ENCODE data around the gene ITGA6.

The ITGA6 gene

DNA sequence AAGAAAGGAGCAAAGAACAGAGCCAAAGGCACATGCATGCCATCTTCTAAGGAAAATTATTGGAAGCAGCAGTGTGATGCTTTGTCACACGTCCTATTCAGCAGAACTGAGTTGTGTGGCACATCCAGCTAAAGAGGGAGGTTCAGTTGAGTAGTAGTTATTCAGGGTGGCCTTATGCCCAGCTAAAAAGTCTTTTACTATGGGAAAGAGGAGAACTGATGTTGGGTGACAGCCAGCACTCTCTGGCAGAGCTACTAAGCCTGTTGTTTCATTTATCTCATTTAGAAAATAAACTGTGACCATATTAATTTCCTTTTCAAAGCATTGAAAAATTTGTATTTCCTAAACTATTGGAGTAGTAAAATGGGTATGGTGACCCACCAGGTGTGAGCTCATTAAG, 18.5 kb downstream of the ITGA6 start:
- no peak for DNase-seq

DNA sequence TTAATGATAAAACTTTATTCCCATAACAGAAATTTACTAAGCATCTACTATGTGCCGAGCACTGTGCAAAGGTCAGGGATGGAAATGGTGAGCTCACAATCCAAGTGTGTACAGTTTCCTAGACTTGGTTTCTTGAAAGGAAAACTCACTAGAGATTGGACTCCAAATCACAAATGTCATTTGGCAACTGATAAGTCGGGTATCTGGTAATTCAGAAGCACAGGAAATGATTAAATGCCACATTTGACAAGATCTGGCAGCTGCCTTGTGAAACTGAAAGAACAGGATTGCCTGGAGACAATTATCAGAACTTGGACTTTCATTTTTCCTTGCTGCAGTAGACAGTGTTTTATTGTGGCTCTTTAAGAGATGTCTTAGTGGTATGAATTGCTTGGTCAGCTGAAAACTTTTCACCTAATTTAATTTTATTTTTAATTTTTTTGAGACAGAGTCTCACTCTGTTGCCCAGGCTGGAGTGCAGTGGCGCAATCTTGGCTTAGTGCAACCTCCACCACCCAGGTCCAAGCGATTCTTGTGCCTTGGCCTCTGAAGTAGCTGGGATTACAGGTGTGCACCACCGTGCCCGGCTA, 19.2 kb downstream of the ITGA6 start:
- DNase-seq: no peak

DNA sequence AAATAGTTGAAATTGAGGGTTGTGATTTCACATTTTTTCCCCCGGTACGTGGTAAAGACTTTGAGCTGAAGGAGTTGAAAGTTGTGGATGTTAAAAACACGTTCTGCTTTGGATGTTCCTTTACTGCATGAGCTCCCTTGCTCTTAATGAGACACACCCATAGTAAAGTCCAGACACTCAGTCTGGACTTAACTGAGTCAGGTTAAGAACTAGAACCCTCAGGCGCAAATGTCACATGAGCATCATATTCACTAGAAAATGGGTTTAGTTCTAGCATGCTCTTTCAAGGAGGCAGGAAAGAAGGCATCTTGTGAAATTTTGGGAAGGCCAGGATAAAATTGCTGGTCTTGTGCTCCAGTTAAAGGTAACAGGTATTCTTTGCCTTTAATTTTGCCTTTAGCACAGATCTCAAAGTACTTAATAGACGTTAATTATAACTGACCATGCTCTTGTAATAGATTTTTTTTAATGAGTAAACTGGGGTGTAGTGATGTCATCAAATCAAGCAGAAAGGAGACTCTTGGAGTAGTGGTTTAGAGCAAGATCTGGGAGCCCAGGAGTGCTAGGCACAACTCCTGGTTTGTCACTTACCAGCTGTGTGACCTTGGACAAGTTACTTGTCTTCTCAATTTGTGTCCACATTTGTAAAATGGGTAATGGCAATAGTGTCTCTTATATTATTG, 20.6 kb downstream of the ITGA6 start:
- no peak for DNase-seq

DNA sequence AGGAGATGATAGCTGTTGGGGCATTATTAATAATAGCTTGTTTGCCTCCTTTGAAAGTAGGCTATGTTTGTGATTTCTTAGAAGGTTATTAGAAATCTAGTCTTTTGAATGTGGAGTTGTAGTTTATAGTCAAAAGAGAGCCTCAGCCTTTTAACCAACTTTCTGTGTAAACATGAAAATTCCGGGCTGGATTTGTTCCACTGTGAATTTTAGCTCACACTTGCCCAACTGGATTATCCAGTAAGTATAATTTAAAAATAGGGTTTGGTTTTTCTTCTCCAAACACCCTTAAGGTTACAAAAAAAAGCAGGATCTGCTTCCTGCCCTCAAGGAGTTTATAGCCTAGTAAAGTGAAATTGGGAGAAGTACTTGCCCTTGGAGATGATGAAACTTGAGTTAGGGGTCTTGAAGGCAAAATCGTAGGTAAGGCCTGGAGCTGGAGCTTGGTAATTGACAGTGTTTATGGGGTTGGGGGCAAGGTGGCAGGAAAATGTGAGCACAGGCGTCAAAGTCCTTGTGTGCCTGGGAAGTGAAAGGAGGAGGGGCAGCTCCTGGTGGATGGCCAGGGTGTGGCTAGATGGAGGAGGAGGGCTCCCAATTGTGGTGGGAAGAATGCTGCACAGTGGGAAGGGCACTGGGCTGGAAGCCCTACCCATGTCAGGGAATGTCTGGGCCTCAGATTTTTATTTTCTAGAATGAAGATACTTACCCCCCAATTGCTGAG, 21.3 kb downstream of the ITGA6 start:
- no peak for DNase-seq

DNA sequence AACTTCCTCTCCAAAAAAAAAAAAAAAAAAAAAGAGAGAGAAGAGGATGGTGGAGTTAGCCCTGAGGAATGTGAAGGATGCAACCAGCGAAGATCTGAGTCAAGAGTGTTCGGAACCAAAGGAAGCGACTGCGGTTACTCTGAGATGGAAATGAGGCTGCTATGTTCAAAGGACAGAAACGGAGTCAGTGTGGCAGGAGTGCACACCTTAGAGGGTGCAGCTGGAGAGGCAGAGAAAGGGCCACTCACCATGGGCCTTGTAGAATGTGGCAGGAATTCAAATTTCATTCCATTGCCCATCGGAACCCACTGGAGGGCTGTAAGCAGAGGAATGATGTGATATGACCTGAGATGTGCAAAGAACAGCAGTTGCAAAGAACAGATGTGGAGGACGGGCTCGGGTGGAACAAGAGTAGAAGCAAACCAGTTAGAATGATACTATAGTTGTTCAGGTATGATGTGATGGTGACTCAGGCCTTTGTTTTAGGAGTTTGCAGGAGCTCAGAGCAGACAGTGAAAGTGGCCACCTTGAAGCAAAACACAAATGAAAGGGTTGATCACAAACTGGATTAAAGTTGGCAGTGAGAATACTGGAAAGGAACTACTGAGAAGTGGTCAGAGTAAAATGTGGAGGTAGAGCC, 22.6 kb downstream of the ITGA6 start:
- no peak for DNase-seq

DNA sequence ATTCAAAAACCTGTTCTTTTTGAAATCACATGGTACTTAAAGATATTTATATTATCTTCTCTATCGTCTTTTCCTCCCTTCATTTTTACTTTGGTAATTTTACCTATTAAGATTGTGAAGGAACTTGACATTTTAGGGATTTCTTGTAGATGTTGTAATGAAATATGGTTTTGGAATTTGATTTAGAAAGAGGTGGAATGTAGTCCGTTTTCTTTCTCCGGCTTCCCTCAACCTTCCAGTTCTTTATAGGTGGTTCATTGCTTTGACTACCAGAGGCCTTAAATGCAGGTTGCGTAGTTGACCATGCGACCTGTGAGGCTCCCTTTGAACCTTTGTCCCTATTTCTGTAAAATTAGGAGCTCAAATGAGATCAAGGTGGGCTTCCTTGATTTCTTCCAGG, 24.5 kb downstream of the ITGA6 start:
- DNase-seq: no peak

DNA sequence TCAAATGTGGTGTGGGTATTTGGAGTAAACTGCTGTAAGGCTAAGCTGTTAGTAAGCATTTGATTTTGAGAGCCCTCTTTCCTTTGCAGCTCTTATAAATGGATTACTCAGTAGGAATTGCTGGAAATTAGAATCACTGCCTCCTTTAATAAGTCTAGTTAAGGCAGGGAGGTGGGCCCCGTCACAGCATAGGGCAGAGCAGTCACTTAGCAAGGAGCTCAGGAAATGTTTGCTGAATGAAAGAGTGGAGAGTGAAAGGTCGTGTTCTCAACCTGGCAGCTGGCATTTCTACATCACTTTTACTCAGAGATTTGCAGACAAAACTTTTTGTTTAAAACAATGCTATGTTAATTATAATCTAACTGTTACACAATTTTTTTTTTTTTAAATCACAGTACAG, 25.5 kb downstream of the ITGA6 start:
- DNase-seq: no peak

DNA sequence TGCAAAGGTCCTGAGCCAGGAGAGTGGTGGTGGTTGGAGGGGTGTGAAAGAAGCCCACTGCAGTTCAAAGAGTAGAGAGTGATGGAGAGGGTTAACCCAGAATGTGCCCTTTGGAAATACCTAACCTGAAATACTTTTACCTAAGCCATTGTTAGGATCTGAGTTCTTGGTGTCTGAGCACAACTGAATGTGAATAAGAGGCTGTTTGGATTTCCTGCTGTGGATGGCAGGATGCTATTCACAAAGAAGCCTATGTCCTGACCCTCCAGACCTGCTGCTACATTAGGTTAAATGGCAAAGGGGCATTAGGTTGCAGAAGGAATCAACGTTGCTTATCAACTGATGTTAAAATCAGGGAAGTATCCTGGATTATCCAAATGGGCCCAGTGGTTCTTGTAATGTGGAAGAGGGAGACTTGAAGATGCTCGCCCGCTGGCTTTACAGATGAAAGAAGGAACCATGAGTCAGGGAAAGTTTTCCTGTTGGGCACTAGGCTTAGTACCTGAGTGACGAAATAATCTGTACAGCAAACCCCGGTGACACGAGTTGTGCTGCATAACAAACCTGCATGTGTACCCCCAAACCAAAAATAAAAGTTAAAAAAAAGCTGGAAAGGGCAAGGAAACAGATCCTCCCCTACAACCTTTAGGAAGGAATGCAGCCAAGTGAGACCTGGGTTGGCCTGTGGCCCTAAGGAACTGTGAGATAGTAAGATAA, 27.2 kb downstream of the ITGA6 start:
- DNase-seq: no peak

DNA sequence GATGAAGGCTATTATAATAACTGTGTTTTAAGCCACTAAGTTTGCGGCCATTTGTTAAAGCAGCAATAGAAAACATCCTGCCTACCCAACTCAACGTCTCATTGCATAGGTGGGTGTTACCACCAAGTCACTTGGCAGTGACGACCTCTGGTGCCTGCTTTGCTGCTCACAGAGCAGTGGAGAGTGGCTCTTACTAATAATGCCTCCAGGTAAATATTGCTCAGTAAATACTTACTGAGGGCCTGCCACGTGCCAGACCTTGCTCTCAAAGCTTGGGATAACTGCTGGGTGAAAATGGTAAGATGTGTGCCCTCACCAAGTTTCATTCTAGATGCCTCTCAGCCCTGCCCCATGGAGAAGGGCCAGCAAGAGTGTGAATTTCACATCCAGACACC, 27.7 kb downstream of the ITGA6 start:
- no peak for DNase-seq

DNA sequence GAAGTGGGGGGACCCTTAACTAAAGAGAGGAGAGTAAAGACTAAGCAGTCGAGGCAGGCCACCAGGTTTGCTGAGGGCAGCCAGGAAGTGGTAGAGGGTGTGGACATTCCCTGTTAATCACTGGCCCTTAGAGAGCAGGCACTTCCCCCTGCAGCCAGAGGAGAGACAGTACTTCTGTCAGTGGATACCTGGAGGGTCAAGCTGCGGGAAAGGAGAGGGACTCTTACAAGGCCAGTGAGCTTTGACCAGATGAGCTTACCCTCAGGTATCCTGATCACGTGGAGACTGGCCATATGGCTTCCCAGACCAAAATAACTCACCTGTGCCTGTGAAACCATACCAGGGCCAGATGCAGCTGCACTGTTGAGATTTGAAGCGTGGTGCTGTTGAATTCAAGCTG, 28.6 kb downstream of the ITGA6 start:
- no peak for DNase-seq

DNA sequence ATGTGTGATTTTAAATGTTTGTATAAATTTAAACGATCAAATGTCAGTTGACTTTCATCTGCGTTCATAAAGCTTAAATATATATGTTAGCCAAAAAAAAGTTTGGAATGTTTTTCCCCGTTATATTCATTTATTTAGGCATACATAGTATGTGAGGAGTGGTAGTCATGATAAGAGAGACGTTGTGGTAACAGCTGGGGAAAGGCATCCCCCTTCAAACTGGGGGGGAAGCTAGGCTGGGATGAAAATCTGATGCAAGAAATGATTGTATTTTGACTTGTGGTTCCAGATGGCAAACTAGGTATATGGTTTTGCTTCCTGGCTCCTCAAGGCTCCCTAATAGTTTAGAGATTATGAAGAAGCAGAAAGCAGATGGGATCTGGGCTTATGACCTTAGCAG, 30.1 kb downstream of the ITGA6 start:
- no peak for DNase-seq

DNA sequence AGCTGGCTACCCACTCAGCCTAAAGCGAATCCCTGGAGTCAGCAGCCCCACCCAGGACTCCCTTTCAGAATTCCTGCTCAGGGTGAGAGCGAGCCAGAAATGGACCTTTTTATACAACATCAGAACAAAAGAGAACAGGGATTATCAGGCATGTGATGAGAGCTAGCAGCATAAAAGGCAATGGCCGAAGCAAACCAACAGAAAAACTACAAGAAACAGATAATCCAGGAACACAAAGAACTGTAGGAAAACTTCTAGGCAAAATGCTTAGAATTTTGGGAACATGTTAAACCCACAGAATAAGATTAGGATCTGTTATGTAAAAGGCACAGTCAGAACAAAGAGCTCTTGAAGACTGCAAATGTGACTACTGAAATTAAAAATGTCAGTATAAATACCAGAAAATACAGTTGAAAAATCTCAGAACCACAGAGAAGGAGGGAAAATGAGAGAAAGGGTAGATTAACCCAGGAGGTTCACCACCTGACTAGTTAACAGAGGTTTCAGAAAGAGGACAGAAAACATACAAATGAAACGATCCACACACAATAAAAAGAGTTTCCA, 31.3 kb downstream of the ITGA6 start:
- DNase-seq: no peak

DNA sequence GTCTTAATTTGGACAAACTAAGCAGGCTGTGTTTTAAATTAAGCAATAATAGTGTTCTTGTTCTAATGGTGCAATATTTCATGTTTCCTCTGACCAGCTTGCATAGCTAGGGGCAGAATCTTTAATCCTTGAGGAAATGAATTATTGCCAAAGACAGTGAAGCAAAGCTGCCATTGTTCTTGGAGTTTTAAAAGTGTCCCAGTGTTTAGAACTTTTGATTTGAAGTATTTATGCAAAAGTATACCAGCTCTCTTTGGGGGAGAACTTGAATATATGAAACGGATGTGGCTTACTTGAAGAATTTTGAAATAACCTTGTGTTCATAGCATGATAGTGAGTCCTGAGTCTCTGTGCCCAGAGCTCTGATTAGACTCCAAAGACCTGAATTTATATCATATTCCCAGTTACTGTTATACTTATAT, 33.4 kb downstream of the ITGA6 start:
- no peak for DNase-seq

DNA sequence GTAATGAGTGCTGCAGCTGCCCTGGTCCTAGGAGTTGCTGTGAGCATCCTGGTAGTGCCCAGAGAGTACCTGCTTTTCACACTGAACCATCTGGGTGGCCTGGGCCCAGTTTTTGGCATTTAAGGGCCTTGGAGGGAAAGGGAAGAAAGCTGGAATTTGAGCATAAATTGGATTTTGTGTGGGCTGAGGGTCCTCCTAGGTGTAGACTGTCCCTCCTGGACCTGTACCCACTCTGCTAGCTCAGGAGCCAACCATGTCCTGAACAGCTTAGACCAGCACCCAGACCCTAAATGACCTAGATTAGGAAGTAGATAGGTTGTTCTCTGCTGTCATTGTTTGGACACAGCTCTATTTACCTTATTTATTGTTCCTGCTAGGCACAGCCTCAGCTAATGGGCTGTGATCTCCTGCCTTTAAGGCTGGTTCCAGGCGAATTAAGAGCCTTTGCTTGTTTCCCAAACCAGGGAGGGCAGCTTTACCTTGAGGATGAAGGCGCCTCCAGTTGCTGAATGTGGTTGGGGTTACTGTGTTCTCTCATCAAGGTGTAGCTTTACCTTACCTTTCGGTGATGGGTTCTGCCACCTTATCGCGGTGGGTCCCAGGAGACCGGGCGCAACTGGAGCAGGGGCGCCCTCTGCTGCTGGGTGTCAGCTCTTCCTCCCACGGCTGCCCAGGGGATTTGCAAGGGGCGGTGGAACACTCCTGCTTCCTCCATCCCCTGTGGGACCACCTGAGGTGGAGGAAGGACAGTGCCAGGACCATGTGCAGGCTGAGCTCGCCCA, 34.4 kb downstream of the ITGA6 start:
- peak; percentile 79 for DNase-seq

DNA sequence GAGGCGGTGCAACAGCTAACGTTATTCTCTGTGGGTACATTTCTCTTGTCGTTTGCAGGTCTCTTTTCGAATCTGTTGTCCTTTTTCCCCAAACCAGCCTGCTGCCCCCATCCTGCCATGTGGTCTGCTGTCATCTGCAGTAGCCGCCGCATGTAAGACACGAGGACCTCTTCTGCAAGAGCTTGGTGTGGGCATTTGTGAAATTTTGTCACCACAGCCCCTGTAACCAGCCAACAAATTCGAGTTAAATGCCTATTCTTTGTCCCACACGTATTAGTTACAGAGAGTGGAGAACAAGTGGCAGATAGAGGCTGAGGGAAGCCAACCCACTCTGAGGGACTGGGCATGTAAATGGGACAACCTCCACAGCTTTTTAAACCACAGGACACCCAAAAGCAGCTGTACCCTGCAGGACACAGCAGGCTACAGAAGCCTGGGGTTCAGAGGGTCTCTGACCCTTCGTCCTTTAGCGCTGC, 35.0 kb downstream of the ITGA6 start:
- no peak for DNase-seq

DNA sequence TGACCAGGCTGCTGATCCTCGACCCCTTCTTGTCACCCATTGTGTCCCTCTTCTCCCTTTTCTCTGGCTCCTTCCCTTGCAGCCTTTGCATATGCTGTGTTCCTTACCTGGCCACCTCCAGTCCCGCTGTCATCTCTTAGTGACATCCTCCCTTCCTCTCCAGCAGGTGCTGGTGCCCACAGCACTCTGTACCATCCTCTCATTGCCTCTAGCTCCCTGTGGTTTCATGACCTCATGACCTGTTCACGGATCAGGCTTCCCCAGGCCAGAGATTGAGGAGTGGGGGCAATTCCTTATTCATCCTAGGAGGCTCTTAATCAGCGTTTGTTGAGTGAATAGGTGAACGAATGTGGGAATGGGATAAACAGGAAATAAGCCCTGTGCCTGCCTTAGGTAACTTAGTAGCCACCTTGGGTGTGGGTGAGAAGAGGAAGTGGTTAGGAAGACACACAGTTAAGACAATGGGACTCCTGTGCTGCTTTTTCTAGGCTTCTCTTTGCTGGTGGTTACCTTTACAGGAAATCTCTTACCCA, 35.5 kb downstream of the ITGA6 start:
- DNase-seq: peak; percentile 27

DNA sequence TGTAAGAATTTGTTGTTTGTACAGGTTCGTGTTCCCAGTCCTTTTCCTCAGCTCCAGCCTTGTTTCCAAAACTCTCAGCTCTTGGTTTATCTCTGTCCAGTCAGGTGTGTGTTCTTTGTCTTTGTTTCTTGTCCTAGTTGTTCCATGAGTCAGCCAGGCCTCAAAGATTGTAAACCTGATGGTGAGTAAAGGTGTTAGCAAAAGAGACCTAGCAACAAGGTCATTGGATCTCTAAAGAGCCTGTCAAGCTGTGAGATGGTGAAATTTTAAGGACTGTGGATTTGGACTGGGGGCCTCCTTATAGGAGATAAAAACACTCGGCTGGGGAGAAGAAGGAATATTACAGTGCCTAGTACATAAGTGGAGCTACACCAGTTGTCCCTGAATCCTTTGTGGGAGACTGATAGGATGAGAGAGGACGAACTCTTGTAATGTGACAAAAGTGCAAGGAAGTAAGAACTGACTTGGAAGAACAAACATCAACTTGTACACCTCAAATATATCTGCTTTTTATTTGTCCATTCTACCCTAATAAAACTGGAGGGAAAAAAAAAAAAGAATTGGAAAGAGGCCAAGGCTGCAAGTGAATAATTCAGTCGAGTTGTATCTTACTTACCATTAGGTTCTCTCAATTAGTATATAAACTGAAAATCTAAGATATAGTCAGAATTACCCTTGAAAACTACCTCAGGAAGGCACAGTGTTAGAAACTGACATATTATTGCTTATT, 37.2 kb downstream of the ITGA6 start:
- no peak for DNase-seq

DNA sequence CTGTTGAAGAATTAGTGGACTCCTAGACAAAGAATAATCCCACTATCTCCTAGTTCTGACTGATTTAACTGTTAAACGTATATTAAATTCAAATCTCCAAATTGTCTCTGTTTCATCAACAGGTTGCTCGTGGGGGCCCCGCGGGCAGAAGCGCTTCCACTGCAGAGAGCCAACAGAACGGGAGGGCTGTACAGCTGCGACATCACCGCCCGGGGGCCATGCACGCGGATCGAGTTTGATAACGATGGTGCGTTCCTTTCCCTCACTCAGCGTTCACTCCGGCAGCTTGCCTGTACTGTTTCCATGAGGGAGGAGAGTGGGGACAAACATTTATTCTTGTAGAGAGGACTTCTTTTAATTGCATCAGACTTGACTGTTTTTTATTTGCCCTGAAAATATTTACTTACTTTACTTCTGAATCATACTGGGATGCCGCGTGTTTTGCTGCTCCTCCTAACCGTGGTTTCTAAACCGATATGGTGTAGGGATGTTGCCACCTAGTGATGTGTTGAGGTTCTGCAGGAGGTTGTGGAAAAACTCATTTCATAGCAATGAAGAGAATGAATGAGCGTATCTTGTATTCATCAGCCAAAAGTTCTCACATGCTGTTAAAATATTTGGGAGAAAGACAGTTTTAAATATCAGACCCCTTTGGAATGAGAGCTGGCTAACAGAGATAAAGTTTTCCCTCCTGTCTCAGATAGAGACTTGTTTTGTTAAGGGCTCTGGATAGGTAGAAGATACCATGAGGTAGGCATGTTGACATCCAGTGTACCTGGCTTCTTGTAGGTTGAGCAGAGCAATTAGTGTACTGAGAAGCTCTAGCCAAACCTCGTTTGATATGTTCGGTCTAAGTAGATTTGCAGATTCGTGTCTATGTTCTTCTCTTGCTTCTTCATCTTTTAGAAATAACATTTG, 38.3 kb downstream of the ITGA6 start:
- DNase-seq: peak; percentile 68

DNA sequence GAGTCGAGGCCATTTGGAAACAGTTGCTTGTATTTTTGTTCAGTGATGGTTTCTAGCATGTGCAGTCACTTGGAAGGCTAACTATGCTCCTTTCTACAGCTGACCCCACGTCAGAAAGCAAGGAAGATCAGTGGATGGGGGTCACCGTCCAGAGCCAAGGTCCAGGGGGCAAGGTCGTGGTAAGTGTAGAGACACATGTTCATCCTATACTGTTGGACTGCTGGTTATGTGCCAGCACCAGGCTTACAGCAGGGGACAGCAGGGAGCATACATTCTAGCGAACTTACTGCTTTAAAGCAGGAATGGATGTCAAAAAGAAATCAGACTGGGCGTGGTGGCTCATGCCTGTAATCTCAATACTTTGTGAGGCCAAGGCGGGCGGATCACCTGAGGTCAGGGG, 40.0 kb downstream of the ITGA6 start:
- DNase-seq: no peak

Data from activated CD4-positive, alpha-beta T cell treated with anti-CD3 and anti-CD28 coated beads, Interleukin-2, amount 50 U/mL, for 1 hour (primary cell).